SH-SY5Y (cell line): ENCODE data around the gene CDH15.
A peak's percentile ranks its signal among the peaks of the same experiment; 100 is the strongest.

Source experiments
- GATA2 ChIP-seq: IDR thresholded peaks from 2 replicates; pipeline ENCODE4 v1.6.1; 2011; ENCODE audit warnings: mild to moderate bottlenecking, low read depth, low read length
- GATA3 ChIP-seq: IDR thresholded peaks from 2 replicates; pipeline ENCODE4 v1.6.1; 2011; ENCODE audit warnings: low read depth, mild to moderate bottlenecking, low read length, moderate library complexity

The CDH15 gene

DNA sequence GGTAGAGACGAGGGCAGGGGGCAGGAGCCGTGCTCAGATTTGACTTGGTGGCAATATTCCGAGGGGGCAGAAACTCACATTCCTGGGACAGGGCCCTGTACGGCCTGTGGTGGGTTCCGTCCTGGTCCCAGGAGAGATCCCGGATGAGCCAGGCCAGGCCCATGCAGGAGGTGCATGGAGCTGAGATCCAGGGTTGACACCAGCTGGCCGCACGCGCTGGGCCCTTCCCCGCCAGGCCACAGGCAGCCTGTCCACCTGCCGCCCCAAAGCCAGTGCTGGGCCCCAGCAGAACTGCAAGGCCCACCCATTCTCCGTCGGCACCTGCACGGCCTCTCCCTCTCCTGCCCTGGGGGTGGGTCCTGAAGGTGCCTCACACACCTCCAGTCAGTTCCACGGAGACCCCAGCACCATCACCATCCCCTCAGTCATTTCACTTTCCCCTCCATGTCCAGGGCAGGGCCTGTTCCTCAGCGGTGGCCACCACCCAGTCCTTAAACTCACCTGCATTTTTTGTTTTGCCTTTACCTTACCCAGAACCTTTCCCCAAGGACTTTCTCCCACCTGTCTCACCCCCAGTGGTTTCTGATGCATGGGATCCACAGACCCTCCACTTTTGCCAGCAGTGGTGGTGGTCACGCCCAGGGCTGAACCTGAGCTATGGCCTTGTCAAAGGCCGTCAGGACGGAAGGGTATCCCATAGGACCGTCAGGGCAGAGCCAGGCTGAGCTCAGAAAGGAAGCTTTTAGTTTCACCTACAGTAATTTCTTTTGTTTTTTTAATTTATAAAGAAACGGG, 25.1 kb upstream of the CDH15 start:
- TF ChIP-seq GATA2, result no peak
- TF ChIP-seq GATA3, result no peak

DNA sequence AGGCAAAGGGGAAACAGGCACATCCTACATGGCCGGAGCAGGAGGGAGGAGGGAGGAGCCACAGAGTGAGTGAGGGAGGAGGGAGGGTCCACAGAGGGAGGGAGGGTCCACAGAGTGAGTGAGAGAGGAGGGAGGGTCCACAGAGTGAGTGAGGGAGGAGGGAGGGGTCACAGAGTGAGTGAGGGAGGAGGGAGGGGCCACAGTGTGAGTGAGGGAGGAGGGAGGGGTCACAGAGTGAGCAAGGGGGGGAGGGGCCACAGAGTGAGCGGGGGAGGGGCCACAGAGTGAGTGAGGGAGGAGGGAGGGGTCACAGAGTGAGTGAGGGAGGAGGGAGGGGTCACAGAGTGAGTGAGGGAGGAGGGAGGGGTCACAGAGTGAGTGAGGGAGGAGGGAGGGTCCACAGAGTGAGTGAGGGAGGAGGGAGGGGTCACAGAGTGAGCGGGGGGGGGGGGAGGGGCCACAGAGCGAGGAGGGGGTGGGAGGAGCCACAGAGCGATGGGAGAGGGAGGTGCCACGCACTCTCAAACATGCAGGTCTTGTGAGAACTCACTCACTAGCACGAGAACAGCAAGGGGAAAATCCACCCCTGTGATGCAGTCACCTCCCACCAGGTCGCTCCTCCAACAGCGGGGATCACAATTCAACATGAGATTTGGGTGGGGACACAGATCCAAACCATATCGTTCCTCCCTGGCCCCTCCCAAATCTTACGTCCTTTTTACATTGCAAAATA, 24.3 kb upstream of the CDH15 start:
- TF ChIP-seq GATA2 (no peak), GATA3 (no peak)

DNA sequence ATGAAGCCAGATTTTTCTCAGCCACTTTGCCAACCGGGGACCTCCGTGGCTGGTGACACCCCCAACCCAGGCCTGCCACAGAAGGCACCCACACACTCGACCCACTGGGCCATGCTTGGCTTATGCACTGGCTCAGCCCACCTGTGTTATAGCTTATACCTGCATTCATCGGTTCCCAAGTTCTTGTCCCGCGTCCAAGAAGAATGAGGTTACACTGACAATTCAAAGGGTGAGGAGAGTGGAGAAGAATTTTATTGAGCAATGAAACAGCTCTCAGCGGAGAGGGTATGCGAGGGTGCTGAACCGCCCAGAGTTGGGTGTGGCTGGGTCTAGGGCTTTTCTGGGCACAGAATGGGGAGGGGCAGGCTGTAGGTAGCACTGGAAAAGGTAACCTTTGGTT, 22.2 kb upstream of the CDH15 start:
- no peak for TF ChIP-seq GATA3
- no peak for TF ChIP-seq GATA2

DNA sequence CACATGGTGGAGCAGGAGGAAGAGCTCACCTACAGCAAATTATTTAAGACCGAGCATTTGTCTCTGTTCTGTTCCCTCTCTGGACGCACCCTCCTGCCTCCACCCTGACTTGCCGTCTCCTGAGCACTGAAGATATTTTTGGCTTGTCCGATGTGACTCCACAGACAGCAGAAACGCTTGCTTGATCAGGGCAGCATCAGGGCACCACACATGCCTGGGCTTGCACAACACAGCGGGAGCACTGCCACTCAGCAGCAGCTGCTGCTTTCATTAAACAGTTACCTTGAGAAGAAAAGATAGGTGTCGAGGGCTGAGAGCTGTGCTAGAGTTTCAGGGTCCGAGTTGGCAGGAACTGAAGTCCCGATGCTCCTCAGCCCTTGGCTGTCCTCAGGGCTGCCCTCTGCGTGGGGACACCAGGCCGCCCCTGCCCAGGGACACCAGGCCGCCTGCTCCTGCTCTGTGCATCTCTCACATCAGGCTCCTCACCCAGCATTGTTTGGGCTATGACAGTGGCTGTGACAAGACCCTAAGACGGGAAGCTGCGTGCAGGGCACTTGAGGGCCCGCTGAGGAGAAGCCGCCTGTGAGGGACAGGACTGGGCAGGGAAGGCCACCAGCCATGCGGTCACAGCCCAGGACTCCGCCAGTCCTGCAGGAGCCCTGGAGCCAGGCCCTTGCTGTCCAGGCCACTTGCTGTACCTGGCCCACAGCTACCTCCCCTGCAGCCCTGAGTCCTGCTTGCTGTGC, 21.3 kb upstream of the CDH15 start:
- TF ChIP-seq GATA2 (no peak), GATA3 (no peak)

DNA sequence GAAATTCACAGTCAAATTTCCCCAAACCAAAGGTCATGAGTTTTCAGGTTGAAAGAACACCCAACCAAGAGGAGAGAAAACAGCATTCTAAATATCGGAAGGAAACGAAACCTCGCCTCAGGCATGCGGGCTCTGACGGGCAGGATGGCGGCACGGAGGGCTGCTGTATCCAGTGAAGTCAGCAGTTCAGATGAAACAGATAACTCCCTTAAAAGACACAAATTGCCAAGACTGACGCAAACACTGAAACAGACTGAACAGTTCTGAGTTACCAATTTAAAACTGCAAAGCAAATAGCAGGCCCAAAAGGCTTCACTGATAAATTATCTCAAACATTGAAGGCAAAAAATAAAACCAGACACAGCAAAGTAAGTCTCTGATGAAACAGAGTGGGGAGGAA, 20.6 kb upstream of the CDH15 start:
- peak; percentile 95 for TF ChIP-seq GATA2
- TF ChIP-seq GATA3, result no peak; the same call in 1 of the 2 replicates

DNA sequence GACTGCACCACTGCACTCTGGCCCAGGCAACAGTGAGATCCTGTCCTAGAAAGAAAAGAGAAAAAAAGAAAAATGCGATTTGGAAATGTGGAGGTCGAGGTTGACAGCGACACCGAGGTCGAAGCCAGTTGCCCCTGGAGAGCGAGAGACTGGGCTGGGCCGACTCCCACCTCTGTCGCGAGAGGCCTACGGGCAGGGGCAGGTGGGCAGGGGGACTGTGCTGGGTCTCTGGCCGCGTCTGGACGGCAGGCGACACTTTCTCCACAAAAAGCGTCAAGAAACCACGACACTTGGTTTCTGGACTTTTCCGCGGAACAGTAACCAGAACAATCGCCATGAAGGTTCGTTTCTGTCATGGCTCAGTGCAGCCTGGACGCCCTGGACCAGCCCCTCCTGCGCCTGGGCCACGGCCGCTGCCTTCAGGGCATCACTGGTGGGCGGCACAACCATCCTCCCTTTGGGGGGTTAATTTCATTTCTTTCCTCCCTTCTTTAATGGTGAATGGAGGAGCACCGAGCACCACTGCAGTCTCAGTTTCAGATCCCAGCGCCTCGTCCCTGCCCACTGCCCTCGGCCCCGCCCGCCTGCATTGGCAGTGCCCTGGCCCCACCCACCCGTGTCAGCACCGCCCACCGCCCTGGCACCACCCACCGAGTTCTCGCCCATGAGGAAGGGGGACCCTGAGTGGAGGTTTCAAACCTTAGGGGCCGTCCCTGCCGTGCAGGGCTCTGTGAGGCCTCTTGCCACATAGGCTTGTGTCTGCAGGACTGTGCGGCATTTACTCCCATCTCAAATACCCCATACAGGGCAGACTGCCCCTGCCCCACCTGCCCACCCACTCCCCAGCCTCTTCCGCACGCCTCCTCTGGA, 18.5 kb upstream of the CDH15 start:
- TF ChIP-seq GATA3 (no peak), GATA2 (no peak)

DNA sequence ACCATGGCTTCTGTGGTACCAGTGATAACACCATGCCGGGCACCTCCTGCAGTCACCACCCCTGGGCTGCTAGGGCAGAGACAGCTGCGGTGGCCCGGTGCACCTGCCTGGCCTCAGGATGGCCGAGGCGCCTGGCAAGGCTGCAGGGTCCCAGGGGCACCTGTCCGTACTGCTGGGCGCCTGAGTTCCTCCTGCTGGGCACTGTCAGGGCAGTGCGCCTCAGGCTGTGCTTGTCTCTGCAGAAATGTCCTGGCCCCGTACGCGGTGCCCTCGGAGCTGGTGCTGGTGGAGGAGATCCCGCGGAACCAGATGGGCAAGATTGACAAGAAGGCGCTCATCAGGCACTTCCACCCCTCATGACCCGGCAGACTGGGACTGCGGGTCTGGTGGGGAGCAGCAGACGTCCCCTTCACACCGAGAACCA, 17.7 kb upstream of the CDH15 start:
- TF ChIP-seq GATA2 (no peak), GATA3 (no peak)

DNA sequence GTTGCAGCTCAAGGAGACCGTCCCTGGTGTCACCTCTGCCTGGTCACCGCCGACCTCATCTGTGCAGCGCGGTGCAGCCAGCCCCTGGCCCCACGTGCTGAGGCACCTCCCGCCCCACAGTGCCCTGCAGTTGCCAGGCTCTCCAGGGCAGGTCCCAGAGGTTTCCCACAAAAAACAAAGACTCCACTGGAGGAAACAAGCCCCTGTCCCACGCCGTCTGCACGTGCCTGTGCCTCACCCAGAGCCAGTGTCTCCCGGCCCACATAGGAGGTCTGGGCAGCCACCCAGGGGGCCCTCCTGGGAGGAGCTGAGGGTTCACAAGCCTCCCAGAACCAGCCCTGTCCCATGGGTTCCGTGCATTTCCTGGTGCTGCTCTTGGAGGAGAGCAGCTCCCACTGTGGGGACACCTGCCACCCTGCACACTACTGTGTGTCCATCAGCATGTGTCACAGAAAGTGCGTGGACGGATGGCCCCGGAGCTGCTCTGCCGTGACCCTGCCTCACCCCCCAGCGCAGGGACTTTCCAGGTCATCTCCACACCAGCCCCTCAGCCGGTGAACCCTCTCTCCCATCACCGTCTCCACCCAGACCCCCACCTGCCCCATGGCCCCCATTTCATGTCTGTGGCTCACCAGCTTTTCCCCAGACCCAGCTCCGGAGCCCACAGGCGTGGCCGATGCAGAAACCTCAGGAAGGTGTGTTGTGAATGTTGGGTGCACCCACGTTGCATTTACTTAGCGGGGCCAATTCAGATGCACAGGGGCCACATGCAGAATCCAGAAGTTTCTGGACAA, 17.0 kb upstream of the CDH15 start:
- TF ChIP-seq GATA3 (no peak), GATA2 (no peak)

DNA sequence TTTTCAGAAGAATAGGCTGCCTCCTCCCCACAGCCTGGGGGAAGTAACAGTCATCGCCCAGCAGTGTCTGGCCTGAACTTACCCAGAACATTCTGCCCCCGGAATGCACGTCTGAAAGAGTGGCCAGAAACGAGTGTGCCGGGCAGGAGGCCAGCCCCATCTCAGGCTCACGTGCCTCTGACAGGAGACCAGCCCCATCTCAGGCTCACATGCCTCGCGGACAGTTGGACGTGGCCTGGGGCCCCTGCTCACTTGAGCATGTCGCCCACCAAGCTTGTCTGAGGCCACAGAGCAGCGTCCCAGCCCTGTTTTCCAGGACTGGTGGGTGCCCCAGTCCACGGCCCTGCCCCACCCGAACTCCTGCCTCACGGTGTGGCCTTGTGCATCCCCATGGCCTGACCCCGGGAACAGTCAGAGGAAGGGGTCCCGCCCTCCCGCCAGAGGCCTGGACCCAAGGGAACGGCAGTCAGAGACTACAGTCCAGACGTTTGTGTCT, 16.3 kb upstream of the CDH15 start:
- TF ChIP-seq GATA3 (no peak), GATA2 (no peak)

DNA sequence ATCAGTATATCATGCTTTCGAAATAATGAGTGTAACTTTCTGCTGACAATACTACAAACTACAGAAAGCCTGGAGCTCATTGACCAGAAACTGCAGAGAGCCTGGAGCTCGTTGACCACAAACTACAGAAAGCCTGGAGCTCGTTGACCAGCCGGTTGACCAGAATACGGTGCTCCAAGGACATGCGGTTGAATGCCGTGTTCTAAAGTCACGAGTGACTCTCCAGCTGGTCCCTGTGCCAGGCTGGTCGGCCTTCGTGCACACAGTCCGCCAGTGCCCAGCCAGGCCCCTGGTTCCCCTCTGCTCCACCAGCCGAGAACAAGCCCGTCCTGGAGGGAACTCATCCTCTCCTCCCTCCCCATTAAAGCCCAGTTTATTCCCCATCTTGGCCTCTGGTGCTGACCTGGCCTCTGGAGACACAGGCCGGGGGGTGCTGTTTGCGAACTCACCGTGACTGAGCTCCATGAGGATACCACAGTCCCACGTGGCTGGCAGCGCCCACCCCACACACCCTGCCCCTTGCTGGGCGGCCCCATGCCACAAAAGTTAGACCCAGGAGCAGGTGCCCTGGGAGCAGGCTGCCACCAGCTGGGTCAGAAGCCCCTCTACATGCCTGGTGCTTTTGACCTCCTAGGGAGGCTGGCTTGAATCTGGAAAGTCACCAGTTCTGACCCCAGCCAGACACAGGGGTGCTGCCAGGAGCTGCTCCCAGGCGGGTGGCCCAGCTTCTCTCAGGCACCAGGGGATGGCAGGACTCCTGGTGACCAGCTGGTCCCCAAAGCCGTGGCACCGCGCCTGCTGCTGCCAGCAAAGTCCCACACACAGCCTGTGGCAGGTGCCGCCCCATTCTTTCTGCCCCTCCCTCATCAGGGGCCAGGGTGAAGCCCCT, 15.5 kb upstream of the CDH15 start:
- TF ChIP-seq GATA3 (no peak), GATA2 (no peak)

DNA sequence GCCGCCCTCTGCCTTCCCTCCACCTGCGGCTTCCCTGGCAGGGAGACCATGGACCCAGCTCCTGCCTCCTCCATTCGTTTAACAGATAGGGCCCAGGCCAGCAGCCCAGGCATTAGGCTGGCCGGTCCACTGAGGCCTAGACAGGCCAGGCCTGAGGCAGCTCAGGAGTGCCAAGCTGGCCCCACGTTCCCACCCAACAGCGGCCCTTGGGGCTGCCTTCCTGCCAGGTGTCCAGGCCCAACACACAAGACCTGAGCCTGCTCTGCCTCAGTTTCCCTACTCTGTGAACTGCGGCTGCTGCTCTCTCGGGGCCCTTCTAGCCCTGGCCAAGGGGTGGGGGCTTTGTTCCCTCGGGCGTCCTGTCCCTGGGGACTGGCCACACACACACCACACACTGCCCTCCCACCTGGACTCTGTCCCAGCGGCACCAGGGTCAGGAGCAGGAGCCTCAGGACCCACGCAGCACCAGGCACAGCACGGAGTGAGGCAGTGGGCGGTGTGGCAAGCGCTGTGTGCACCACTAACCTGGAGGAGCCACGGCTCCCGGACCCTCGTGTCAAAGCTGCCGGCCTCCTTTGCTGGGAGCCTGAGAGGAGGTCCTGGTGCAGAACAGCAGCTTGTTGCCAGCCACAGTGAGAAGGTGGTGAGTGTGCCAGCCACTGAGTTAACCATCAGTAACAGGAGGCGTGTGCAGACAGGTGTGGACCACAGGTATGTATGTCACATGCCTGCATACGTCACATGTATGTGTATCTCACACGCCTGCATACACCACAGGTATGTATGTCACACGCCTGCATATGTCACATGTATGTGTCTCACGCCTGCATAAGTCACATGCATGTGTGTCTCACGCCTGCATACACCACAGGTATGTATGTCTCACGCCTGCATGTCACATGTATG, 14.6 kb upstream of the CDH15 start:
- TF ChIP-seq GATA2 (no peak), GATA3 (no peak)
